K562 (cell line): Measurements from ENCODE around the gene C19orf18. TPM values are rescaled to one million over a fixed set of nuclear protein-coding genes. Genes with fewer than 3 reads are reported as not detected.

ENCODE experiments used
- ATAC-seq: fragments of 200-7000 bp; cut with Tn5 transposase; 3 replicates; pipeline ENCODE4 v1.9.1; 2020; ENCODE audit warnings: moderate library complexity
- BruUV-seq: library from RNA; stranded (reverse); fragments of 400-500 nt; replicated peaks from 2 replicates; lab custom pipeline; 2021; lab: Mats Ljungman, UMichigan
- CTCF ChIA-PET: fragments of 300-600 bp; formaldehyde crosslinking; extraction: SDS; loops from one replicate; lab custom pipeline; 2021; ENCODE audit warnings: low intra/inter-chr PET ratio; lab: Yijun Ruan, JAX
- POLR2A ChIA-PET: fragments of 300-600, 350-650 bp; sonication (Branson Sonifier 250); formaldehyde crosslinking; extraction: SDS; loops from one replicate; lab custom pipeline; 2021; ENCODE audit warnings: antibody characterized with exemption, inconsistent platforms; lab: Yijun Ruan, JAX
- DNase-seq, 4 experiments: peaks; one replicate each; pipeline versions ENCODE4 v3.0.0 to v3.0.0-alpha.2; 2011 to 2018; ENCODE audit warnings: low spot score in 3 of 4, mixed read lengths in 3 of 4; ENCODE audit errors: extremely low read depth in 1 of 4
- FAIRE-seq: peaks from 2 replicates; lab custom pipeline; 2011; peaks lifted over from hg19 to GRCh38; lab: Jason Lieb, UNC
- H2AFZ ChIP-seq: 2 replicates; pipeline ENCODE4 v1.6.0; 2011; ENCODE audit warnings: low read depth, low read length, control low read depth, inconsistent platforms
- H3K27ac ChIP-seq: fragments of 200-600 bp; 3 replicates; pipeline ENCODE4 v1.8.0; 2011; ENCODE audit warnings: low read depth, mild to moderate bottlenecking, control low read depth, inconsistent platforms, low read length, moderate library complexity, mixed read lengths; ENCODE audit errors: extremely low read depth
- H3K27me3 ChIP-seq, 2 experiments: fragments of 300-600 bp in 1 of 2; 2 replicates in 1 of 2; 3 replicates in 1 of 2; pipeline versions ENCODE4 v1.6.0 to v1.8.0; 2011; ENCODE audit warnings: inconsistent platforms in 2 of 2, low read length in 2 of 2, mild to moderate bottlenecking in 1 of 2, mixed read lengths in 1 of 2, moderate library complexity in 1 of 2; ENCODE audit not compliant: control insufficient read depth in 2 of 2, insufficient read depth in 2 of 2
- H3K36me3 ChIP-seq: fragments of 300-600 bp; 3 replicates; pipeline ENCODE4 v1.8.0; 2011; ENCODE audit warnings: mild to moderate bottlenecking, low read length, inconsistent platforms; ENCODE audit not compliant: control insufficient read depth, insufficient read depth
- H3K4me1 ChIP-seq, 2 experiments: fragments of 200-600 bp in 1 of 2; replicated peaks in 1 of 2; 2 replicates in 1 of 2; 3 replicates in 1 of 2; pipeline versions ENCODE4 v1.5.1 to v1.8.0; 2011; ENCODE audit warnings: inconsistent platforms in 2 of 2, low read length in 2 of 2, mild to moderate bottlenecking in 1 of 2, mixed read lengths in 1 of 2, moderate library complexity in 1 of 2; ENCODE audit not compliant: control insufficient read depth in 2 of 2, insufficient read depth in 2 of 2
- H3K4me2 ChIP-seq: 2 replicates; pipeline ENCODE4 v1.6.1; 2011; ENCODE audit warnings: low read length, control low read depth, inconsistent platforms, mixed read lengths; ENCODE audit not compliant: insufficient read depth
- H3K4me3 ChIP-seq: fragments of 200-600 bp; sonication (generic), shearing (Covaris generic); 2 replicates; pipeline ENCODE4 v1.5.1; 2016; ENCODE audit warnings: control low read depth, inconsistent platforms
- H3K79me2 ChIP-seq: fragments of 200-600 bp; 3 replicates; pipeline ENCODE4 v1.8.0; 2011; ENCODE audit warnings: low read length, inconsistent platforms; ENCODE audit not compliant: control insufficient read depth, insufficient read depth
- H3K9ac ChIP-seq, 2 experiments: 2 replicates each; pipeline versions ENCODE4 v1.6.0 to v1.6.1; 2011; ENCODE audit warnings: low read depth in 2 of 2, low read length in 2 of 2, control low read depth in 1 of 2, inconsistent platforms in 1 of 2, mild to moderate bottlenecking in 1 of 2, mixed read lengths in 1 of 2; ENCODE audit not compliant: insufficient read depth in 1 of 2
- H3K9me1 ChIP-seq: one replicate; pipeline ENCODE4 v1.6.0; 2011; ENCODE audit warnings: inconsistent platforms, mild to moderate bottlenecking, low read length, moderate library complexity; ENCODE audit not compliant: control insufficient read depth, insufficient read depth
- H3K9me3 ChIP-seq: replicated peaks from 2 replicates; pipeline ENCODE4 v1.5.1; 2011; ENCODE audit warnings: low read depth, low read length, inconsistent platforms; ENCODE audit not compliant: control insufficient read depth, insufficient read depth
- H4K20me1 ChIP-seq: replicated peaks from 2 replicates; pipeline ENCODE4 v1.6.1; 2011; ENCODE audit warnings: low read length, inconsistent platforms, mixed read lengths; ENCODE audit not compliant: control insufficient read depth, insufficient read depth
- CCAR2 ChIP-seq: fragments of 200-400 bp; formaldehyde crosslinking; IDR thresholded peaks from 2 replicates; pipeline ENCODE4 v1.6.1; 2017; ENCODE audit warnings: mild to moderate bottlenecking, low read depth, low read length
- EHMT2 ChIP-seq: fragments of 450-650 bp; IDR thresholded peaks from 2 replicates; pipeline ENCODE4 v1.6.1; 2018; ENCODE audit warnings: antibody characterized with exemption
- HCFC1 ChIP-seq: IDR thresholded peaks from 2 replicates; pipeline ENCODE4 v1.6.1; 2012; ENCODE audit warnings: low read depth, low read length, improper control_type of control experiment
- HDAC1 ChIP-seq, 2 experiments: fragments of 450-650 bp; IDR thresholded peaks; 2 replicates each; pipeline ENCODE4 v1.6.1; 2016 to 2017; ENCODE audit warnings: inconsistent platforms in 1 of 2, mild to moderate bottlenecking in 1 of 2, moderate library complexity in 1 of 2
- LEF1 ChIP-seq: fragments of 450-650 bp; IDR thresholded peaks from 2 replicates; pipeline ENCODE4 v1.6.1; 2016; ENCODE audit warnings: mild to moderate bottlenecking
- MYNN ChIP-seq, 2 experiments: sonication (generic); formaldehyde crosslinking in 1 of 2; IDR thresholded peaks; 2 replicates each; pipeline versions ENCODE4 v1.5.0 to v1.6.1; 2016 to 2020; ENCODE audit warnings: antibody characterized with exemption in 1 of 2, missing genetic modification reagents in 1 of 2
- PHB2 ChIP-seq: fragments of 450-650 bp; IDR thresholded peaks from 2 replicates; pipeline ENCODE4 v1.6.1; 2017; ENCODE audit warnings: low read depth
- POLR2G ChIP-seq: fragments of 200-400 bp; formaldehyde crosslinking; IDR thresholded peaks from 2 replicates; pipeline ENCODE4 v1.6.1; 2017; ENCODE audit warnings: low read depth, mild to moderate bottlenecking, antibody characterized with exemption, low read length, moderate library complexity
- RB1 ChIP-seq: fragments of 450-650 bp; IDR thresholded peaks from 2 replicates; pipeline ENCODE4 v1.6.1; 2017; ENCODE audit warnings: low read depth, mild to moderate bottlenecking
- TAF9B ChIP-seq: fragments of 450-650 bp; IDR thresholded peaks from 2 replicates; pipeline ENCODE4 v1.6.1; 2018; ENCODE audit warnings: mild to moderate bottlenecking; ENCODE audit not compliant: partially characterized antibody
- ZSCAN29 ChIP-seq: fragments of 450-650 bp; IDR thresholded peaks from 2 replicates; pipeline ENCODE4 v1.6.1; 2017
- WGBS: fragments of 100-300 bp; shearing (Covaris generic); methylation state at CpG from one replicate; pipeline ENCODE4 v1.1.6; 2016; ENCODE audit warnings: low coverage, mixed read lengths; ENCODE audit not compliant: insufficient coverage; ENCODE audit errors: missing lambda C conversion rate; 5-methylcytosine and 5-hydroxymethylcytosine counted together
- in situ Hi-C: fragments of 300-500 bp; cut with MboI; formaldehyde crosslinking; loops from 4 replicates; pipeline ENCODE4 v1.15.0; 2018; ENCODE audit warnings: inconsistent platforms, mixed read lengths
- intact Hi-C: fragments of 100-400 bp; cut with micrococcal nuclease; formaldehyde crosslinking; loops from 2 replicates; pipeline ENCODE4 v1.14.2; 2022
- polyA plus RNA-seq, 8 experiments: library from polyadenylated mRNA; depleted of rRNA in 4 of 8; stranded (reverse) in 5 of 8; unstranded in 3 of 8; fragments of >200 nt; fragmentation: Nextera tagmentation in 2 of 8; fragmentation: Illumina TruSeq in 1 of 8; extraction: Ambion mirVana in 2 of 8; extraction: Trizol in 1 of 8; gene quantifications; 2 replicates each; pipeline versions ENCODE4 v1.2.1 to v1.2.3, GENCODE V29; 2011 to 2014; ENCODE audit warnings: inconsistent platforms in 1 of 8, missing spikeins in 1 of 8
- total RNA-seq, 7 experiments: library from RNA; depleted of rRNA in 6 of 7; stranded (reverse); fragments of >200 nt in 6 of 7; fragmentation: Illumina TruSeq in 2 of 7; extraction: Trizol in 2 of 7; gene quantifications; 2 replicates each; pipeline versions ENCODE4 v1.2.1 to v1.2.3, GENCODE V29; 2011 to 2021; ENCODE audit warnings: low replicate concordance in 1 of 7
- TF ChIP-seq, protein P1 (sequence below): IDR thresholded peaks from 2 replicates; pipeline ENCODE4 v1.6.1; 2011; ENCODE audit warnings: borderline replicate concordance, low read depth, mild to moderate bottlenecking, moderate library complexity, low read length; ENCODE audit not compliant: insufficient read depth, poor library complexity, severe bottlenecking
- TF ChIP-seq, protein P2 (sequence below): IDR thresholded peaks from 3 replicates; pipeline ENCODE4 v1.6.1; 2011; ENCODE audit warnings: borderline replicate concordance, mild to moderate bottlenecking, moderate library complexity; ENCODE audit not compliant: insufficient read length; ENCODE audit errors: extremely low read depth
- TF ChIP-seq, protein P3 (sequence below): fragments of 250-450 bp; sonication (Bioruptor Pico); IDR thresholded peaks from 2 replicates; pipeline ENCODE4 v1.4.0; 2020

The C19orf18 gene
- total and polyA plus RNA-seq, 9 of the 15 experiments (the other 6 are each of a cell fraction or from before 2014, with no cell fraction given): not detected

DNA sequence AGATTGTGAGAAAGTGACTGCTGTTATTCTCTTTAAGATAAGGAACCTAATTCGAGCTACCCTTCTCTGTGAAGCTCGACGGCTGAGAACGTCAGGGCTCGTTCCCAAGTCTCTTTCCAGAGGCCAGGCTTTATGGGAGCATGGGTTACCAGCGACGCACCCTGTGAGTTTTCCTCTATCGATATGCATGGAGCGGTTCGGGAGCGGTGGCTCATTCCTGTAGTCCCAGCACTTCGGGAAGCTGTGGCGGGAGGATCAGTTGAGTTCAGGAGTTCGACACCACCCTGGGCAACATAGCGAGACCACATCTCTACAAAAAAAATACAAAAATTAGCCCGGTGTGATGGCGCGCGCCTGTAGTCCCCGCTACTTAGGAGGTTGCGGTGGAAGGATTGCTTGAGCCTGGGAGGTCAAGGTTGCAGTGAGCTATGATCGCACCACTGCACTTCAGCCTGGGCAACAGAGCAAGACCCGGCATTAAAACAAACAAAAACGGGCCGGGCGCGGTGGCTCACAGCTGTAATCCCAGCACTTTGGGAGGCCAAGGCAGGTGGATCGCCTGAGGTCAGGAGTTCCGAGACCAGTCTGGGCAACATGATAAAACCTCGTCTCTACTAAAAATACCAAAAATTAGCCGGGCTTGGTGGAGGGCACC, 29.0 kb upstream of the C19orf18 start (continued):
- TF ChIP-seq, protein P1, sequence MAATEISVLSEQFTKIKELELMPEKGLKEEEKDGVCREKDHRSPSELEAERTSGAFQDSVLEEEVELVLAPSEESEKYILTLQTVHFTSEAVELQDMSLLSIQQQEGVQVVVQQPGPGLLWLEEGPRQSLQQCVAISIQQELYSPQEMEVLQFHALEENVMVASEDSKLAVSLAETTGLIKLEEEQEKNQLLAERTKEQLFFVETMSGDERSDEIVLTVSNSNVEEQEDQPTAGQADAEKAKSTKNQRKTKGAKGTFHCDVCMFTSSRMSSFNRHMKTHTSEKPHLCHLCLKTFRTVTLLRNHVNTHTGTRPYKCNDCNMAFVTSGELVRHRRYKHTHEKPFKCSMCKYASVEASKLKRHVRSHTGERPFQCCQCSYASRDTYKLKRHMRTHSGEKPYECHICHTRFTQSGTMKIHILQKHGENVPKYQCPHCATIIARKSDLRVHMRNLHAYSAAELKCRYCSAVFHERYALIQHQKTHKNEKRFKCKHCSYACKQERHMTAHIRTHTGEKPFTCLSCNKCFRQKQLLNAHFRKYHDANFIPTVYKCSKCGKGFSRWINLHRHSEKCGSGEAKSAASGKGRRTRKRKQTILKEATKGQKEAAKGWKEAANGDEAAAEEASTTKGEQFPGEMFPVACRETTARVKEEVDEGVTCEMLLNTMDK: no peak
- no peak for TF ChIP-seq TAF9B
- no peak for TF ChIP-seq HDAC1 (IDR thresholded peaks at IDR 0.05)

DNA sequence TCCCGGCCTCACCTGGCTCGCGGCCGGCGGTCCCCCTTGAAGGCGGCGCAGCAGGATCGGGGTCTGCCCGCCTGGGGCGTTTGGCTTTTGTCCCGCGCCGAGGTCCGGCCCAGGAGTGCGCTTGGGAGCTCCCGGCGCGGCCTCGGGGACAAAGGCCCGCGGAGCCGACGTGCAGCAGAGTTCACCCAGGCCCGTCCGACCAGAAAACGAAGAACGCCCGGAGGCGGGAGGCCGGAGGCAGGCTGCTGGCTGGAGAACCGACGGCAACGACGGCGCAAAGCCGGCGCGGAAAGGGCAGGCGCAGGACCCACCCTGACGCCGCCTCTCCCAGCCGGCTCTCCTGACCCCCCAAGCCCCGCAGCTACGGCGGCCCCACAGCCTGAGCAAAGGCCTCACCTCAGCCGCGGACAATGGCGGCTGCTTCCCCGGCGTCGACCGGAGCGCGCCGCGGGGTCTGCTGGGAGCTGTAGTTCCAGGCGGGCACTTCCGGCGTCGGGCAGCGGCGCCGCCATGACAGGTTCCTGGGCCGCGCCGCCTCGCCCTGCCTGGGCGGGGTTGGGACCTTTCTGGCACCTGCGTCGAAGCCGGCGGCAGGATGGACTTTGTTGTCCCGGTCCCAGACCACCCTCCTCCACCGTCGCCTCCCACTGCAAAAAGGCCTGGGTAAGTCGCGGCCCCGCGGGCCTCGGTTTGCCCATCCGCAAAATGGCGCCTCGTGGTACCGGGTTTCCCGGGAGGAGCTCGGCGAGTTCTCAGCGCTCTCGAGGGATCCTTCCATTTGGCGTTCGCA, 28.2 kb upstream of the C19orf18 start, which contains the start of gene ZNF606:
TSS of gene ZNF606 (minus strand) at position 437 of the 790 bp plus-strand sequence. CDS start 1,501 bp downstream, outside the sequence.
- Histone ChIP-seq H3K4me1 (peaks cover 0 to 9% of the 10 kb centered on the region in 2 experiments; a peak in 2 of 5 replicates), H3K9me3 (no peaks in the 10 kb centered on the region; the same call in 1 of the 2 replicates), H3K4me2 (peak within 1 kb of the TSS; percentile 21; the same call in 1 of the 2 replicates), H3K9ac (peak within 1 kb of the TSS in 1 of 2 experiments; percentile 58; a peak in 1 of 4 replicates), H3K27me3 (no peaks in the 10 kb centered on the region), H3K27ac (no peak within 1 kb of the TSS), H3K79me2 (no peaks in the 10 kb centered on the region), H4K20me1 (no peaks in the 10 kb centered on the region), H3K36me3 (no peaks in the 10 kb centered on the region), H2AFZ (no peak within 1 kb of the TSS), H3K4me3 (peak within 1 kb of the TSS; percentile 33), H3K9me1 (no peaks in the 10 kb centered on the region)
- WGBS: 39% methylated on average over 48 of the region's 91 CpGs
- DNase-seq (peak; percentile 16 to 29 (median 24)), ATAC-seq (peak; percentile 90), FAIRE-seq (no peak)
- in situ Hi-C loops (no loop called here), intact Hi-C loops (no loop called here)
- POLR2A ChIA-PET: no interaction called here
- CTCF ChIA-PET: no interaction called here
- no TSS peak for BruUV-seq
- TF ChIP-seq POLR2G (peak; percentile 47), CCAR2 (no peak), RB1 (no peak), LEF1 (no peak), PHB2 (no peak), MYNN (IDR thresholded peaks at IDR 0.05) (no peak), MYNN (CRISPR knock-in tag; IDR thresholded peaks at IDR 0.05) (no peak), EHMT2 (no peak), ZSCAN29 (no peak), HCFC1 (peak; percentile 64)
- TF ChIP-seq, protein P2, sequence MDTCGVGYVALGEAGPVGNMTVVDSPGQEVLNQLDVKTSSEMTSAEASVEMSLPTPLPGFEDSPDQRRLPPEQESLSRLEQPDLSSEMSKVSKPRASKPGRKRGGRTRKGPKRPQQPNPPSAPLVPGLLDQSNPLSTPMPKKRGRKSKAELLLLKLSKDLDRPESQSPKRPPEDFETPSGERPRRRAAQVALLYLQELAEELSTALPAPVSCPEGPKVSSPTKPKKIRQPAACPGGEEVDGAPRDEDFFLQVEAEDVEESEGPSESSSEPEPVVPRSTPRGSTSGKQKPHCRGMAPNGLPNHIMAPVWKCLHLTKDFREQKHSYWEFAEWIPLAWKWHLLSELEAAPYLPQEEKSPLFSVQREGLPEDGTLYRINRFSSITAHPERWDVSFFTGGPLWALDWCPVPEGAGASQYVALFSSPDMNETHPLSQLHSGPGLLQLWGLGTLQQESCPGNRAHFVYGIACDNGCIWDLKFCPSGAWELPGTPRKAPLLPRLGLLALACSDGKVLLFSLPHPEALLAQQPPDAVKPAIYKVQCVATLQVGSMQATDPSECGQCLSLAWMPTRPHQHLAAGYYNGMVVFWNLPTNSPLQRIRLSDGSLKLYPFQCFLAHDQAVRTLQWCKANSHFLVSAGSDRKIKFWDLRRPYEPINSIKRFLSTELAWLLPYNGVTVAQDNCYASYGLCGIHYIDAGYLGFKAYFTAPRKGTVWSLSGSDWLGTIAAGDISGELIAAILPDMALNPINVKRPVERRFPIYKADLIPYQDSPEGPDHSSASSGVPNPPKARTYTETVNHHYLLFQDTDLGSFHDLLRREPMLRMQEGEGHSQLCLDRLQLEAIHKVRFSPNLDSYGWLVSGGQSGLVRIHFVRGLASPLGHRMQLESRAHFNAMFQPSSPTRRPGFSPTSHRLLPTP: no peak
- TF ChIP-seq, protein P3, sequence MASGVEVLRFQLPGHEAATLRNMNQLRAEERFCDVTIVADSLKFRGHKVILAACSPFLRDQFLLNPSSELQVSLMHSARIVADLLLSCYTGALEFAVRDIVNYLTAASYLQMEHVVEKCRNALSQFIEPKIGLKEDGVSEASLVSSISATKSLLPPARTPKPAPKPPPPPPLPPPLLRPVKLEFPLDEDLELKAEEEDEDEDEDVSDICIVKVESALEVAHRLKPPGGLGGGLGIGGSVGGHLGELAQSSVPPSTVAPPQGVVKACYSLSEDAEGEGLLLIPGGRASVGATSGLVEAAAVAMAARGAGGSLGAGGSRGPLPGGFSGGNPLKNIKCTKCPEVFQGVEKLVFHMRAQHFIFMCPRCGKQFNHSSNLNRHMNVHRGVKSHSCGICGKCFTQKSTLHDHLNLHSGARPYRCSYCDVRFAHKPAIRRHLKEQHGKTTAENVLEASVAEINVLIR: no peak
